GM18520 (cell line): ENCODE measurements around the gene TLX2.

Source experiments
- ATAC-seq: cut with Tn5 transposase; IDR thresholded peaks from one replicate; pipeline ENCODE4 v1.9.1; 2021; ENCODE audit not compliant: unreplicated experiment

TLX2 gene

DNA sequence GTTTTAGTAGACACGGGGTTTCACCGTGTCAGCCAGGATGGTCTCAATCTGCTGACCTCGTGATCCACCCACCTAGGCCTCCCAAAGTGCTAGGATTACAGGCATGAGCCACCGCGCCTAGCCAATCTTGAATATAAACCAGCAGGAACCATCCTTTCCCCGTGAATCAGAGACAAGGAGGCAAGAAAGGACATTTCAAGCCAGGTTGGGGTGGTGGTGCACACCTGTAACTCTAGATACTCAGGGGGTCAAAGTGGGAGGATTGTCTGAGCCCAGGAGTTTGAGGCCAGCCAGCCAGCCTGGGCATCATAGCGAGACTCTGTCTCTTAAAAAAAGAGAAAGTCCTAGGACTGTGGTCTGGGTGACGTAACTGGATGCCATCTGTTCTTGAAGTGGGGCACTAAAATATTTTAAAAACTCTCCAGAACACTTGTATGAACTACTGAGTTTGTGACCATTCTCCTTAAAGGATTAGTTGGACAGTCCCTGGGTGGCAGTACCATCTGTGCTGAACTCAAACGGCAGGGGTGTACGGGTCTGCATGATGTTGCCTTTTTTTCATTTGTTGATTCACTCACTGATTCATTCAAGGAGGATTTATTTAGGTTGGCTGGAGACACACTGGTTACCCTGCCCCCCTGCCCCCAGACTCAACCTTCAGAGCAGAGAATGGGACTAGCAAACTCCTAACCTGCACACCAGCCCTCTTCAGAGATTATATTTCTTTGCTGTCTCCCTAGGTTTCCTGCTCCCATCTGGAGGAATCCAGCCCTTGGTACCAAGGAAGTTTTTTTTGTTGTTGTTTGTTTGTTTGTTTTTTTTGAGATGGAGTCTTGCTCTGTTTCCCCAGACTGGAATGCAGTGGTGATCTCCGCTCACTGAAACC is 2.9 kb upstream of the TLX2 start:
- ATAC-seq: no peak

DNA sequence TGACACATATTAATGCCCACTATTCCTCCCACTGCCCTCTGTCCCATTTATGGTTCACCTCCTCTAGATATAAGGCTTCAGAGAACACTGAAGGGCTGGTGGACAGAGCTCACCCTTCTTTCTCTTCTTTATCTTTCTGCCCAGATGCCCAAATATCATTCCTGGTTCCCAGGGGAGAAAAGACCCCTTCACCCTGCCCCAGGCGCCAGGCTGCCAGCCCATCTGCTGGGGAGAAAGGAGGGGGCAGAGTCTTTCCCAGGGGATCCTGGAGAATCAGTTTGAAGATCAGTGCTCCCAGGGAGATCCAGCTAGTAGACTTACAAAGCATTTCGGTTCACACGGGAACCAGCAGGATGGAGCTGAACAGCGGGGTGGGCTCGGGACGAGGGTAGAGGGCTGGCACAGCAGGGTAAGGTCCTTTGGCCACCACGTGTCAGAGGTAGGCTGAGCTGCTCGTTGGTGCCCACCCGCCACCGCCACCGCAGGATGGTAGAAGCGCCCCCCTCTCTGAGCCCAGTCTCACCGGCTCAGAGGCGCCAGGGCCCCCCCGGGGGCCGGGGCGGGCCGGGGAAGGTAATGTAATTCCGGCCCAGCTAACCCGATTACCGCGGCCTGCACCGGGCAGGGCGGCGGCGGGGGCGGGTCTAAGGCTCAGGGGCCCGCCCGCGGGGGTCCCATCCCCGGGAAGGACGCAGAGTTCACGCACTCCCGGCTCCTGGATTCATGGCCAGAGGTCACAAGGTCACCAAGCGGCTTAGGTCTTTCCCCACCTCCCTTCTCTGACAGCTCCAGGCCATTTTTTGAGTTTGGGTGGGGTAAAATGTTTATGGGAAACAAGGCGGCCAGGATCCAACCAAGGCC is 1.3 kb upstream of the TLX2 start:
- ATAC-seq: no peak

DNA sequence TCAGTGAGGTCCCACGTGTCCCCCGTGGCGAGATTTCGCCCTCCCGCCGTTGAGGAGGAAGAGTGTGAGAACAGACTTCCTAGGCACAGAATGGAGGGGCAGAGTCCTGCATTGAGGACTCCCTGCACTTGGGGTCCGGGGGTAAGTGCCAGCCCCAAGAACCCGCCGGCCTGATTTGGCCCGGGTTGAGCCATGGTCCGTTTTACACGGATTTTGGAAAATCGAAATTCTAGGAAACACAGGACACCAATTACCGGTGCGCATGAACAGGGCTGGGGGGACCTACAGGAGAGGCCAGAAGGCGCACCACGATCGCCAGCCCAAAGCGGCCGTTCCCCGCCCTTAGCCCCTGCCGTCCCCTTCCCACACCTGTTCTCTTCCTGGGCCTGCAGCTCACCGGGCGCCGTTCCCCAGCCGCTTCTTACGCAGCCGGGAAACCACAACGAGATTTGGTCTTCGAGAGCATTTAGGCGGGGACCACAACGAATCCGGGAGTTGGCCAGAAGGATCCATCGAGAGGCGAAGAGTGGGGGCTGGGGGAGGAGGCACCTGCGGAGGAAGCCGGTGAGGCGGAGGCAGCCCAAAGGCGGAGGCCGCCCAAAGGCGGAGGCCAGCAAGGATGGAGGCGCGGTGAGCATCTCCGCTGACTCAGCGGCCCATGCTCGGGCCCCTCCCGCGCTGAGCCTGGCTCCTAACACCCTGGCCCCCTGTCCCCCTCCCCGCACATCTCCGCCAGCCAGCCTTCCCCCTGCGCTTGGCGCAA is 464 bp upstream of the TLX2 start:
- no peak for ATAC-seq

DNA sequence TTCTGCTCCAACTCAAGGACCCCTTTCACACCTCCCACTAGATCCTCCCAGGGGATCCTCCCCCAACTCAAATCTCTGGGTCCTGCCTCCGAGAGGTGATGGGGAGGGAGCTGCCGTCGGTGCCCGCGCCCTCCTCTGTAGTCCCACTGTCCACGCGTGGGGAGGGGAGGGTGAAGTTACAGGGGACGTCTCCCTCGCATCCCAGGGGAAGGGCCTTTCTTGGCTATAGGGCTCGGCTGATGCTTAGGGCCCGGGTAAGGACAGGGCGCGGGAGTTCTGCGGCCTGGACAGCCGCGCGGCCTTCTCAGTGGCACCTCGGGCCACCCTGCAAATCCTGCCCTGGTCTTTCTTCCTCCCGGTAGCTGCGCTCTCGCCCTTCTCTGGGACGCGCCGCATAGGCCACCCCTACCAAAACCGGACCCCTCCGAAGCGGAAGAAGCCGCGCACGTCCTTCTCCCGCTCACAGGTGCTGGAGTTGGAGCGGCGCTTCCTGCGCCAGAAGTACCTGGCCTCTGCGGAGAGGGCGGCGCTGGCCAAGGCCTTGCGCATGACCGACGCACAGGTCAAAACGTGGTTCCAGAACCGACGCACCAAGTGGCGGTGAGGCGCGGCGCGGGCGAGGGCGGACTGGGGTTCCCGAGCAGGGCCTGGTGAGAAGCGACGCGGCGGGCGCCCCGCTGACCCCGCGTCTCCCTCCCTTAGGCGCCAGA is 1.2 kb downstream of the TLX2 start:
- no peak for ATAC-seq

DNA sequence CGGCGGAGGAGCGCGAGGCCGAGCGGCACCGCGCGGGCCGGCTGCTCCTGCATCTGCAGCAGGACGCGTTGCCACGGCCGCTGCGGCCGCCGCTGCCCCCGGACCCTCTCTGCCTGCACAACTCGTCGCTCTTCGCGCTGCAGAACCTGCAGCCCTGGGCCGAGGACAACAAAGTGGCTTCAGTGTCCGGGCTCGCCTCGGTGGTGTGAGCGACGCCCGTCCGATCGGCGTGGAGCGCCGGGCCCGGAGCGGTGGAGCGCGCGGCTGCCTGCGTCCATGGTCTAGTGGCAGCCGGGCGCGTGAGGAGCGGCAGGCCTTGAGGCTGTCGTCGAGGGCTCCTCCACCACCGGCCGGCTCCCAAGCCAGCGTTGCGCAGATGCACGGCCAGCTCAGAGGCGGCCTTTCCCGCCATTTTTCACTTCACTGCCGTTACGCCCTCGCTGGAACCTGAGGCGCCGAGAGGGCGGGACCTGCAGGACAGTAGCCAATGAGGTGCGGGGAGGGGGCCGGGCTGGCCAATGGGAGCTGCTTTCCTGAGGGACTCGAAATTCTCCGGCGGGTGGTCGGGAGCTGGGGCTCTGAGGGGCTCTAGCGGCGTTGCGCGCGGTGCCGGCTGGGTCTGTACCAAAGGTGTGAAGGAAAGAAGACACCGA is 1.9 kb downstream of the TLX2 start:
- ATAC-seq: no peak

DNA sequence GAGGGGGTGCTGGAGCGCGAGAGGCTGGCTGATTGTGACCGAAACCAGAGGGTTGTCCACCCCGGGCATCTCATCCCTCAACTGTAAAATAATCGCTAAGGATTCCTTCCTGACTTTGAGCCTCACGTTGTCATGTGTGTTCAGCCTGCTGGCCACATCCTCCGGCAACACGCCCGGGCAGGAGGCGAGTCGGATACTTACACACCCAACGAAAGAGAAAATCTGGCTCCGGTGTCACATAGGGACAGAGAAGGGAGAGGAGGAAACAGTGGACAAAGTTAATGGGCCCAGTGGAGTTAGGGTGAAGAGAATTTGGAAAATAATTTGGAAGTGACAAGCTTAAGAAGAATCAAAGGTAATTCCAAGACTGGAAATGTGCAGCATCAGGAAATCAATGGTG is 2.4 kb downstream of the TLX2 start:
- no peak for ATAC-seq

DNA sequence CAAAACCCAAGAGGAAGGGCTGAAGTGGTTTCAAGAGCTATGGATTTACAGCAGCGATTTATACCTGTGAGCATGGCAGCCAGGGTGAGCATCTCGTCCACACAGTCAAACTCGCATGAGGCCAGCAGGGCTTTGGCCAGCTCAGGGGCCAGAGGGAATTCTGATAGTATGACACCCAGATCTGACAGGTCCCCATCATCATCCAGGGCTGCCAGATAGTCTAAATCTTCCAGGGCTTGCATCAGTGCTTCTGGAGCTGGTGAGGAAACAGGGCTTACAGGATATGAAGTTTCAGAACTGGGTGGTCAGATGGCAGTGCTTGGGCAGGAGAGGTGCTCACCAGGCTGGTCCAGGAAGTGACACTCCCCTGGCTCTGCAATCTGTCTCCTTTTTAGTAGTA is 8.3 kb downstream of the TLX2 start:
- no peak for ATAC-seq

DNA sequence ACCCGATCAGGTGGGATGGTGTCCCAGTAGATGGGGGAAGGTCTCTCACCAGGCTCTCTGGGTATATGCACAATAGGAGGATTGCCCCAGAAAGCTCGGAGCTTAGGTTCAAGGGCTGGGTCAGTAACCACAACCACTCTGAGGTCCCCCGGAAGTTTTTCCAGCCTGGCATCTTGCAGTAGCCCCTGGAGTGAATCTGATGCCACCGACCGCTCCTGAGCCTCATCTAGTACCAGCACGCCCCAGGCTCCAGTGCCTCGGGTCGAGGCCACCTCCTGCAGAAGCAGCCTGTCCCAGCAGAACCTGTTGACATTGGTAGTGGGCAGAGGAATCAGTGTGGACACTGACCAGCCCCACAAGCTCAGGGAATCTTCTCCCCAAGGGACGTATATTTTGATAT is 9.8 kb downstream of the TLX2 start:
- no peak for ATAC-seq

DNA sequence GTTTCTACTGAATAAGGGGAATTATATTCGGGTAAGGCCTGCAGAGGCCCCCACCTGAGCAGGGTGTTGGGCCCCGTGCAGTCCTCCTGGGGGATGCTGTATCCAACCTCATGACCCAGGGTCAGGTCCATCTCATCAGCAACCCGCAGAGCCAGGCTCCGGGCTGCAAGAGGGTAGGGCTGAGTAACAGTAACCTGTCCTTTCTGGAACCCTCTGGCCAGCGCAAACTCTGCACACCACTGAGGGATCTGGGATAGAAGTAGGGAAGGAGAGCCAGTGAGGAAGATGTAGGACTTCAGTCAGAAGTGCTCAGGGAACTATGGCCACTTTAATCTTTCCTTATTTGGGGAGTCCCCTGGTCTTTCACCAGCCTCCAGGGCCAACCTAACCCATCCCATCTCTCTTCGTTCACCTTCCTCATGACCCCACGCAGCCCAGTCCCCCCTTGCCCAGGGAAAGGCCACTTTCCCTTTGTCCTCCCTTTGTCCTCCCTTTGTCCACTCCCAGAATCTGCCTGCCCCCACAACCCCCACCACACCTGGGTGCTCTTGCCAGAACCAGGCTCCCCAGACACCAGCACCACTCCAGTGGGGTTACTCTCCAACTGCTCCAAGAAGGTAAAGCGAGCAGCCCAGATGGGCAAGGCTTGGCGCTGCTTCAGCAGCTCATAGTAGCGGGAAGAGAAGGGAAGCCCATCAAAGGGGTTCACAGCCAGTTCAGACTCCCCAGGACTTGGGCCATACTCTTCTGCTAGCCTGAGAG is 10.9 kb downstream of the TLX2 start:
- ATAC-seq: no peak

DNA sequence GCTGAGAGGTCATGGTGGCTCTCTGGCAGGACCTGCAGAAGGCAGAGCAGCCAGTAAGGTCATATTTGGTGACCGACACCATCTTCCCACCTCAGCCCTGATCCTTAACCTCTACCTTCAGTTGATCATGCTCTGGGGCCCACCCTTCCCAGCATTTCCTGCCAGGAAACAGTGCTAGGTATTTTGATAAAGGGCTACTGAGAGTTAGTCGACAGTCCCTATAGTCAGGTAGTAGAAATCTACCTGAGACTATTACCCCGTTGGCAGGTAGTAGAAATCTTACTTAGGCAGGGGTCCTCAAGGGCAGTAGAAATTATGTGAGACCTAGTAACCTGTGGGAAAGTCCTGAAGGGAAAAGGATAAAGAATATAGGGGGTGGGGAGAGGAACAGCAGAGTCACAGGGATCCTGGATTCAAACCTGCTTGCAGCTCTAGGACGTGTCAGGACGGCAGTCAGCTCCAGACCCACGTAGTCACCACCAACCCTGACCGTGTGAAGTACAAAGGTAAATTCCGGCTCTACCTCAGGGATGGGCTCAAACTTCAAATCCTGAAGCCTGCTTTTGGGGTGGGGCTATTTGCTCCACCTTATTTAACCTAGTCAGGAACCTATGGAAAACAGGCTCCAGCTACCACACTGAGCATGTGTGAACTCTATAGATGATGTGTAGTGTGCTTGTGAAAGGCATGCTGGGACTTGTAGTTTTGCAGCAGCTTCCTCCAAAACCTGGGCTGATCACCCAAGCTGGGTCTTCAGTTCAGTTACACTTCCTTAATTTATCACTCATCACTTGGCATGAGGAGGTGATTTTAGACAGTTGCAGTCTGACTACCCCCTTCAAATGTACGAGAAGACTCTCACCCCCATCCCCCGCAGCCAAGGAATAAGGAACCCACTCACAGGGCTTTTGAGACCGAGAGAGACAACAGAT is 11.7 kb downstream of the TLX2 start, which contains the start of gene DQX1:
Gene DQX1, minus strand, starts transcription at position 515 of the 932 bp plus-strand sequence. Its CDS starts 502 bp downstream, at position 13.
- no peak for ATAC-seq

DNA sequence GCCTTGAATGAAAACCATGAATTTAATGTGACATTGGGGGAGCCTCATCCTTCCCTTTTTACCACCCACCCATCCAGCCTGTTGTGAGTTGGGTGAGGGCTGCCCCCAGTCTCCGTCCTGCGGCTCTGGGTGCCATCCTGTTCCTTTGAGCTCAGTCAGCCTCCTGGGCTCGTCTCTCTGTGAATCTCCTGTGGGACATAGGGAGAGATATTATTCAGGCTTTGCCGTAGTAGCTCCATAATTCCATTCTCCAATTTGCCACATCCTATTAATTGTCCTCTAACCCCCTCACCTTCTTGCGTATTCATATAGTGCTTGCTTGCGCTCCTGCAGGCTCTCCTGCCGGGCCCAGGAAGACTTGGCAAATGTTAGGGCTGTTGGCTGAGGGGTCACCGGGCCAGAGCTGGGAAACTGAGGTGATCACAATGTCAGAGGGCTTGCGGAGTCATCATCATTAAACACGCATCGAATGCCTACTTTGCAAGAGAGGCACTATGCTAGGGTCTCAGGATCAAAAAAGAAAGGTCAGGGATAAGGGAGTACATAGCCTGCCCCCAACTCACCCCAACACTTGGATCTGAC is 12.5 kb downstream of the TLX2 start:
- no peak for ATAC-seq

DNA sequence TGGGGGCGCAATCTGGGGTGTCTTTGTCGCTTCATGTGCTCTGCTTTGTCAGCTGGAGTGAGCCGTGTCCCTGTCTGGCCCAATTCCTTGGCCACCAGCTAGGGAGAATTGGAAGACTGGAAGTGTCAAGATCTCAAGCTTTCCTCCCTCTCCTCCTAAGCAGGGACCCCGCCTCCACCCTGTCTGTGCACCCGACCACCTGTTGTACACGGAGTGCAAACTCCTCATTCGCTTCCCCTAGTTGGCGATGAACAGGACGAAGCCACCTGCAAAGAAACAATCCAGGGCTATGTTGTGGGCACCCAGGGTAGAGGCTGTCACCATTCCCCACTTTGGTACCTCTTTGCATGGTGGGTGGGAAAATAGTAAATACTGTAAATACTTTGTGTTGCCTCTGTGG is 13.5 kb downstream of the TLX2 start:
- no peak for ATAC-seq

DNA sequence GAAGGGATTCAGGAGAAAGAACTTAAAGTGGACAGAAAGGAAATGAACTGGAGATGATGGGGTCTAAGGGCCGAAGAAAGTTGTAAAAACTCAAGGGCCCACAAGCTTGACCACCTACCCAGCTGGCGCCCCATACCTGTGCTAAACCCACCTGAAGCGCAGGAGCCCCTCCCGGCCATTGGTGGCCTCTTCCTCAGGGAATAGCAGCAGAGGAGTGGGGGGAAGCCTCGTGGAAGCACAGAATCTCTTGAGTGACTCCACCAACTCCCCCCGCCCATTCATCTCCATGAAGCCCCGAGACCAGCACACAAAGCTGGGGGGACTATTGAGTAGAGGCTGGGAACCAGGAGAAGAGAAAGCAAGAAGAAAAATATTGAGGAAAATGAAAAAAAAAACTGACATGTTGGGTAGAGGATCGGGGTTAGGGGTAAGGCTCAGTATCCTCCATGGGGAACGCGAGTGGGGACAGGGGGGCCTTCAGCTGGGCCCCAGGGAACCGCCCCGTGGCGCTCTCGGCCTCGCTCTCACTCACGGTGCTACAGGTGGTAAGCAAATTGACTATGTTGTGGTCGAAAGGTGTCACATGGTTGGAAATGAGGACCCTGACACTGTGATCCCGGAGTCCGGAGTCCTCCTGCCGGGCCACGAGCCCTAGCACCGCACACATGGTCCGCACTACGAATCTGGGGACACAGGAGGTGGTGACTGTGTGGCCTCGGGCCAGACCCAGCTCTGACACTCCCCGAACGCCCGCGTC is 14.5 kb downstream of the TLX2 start:
- ATAC-seq: no peak

DNA sequence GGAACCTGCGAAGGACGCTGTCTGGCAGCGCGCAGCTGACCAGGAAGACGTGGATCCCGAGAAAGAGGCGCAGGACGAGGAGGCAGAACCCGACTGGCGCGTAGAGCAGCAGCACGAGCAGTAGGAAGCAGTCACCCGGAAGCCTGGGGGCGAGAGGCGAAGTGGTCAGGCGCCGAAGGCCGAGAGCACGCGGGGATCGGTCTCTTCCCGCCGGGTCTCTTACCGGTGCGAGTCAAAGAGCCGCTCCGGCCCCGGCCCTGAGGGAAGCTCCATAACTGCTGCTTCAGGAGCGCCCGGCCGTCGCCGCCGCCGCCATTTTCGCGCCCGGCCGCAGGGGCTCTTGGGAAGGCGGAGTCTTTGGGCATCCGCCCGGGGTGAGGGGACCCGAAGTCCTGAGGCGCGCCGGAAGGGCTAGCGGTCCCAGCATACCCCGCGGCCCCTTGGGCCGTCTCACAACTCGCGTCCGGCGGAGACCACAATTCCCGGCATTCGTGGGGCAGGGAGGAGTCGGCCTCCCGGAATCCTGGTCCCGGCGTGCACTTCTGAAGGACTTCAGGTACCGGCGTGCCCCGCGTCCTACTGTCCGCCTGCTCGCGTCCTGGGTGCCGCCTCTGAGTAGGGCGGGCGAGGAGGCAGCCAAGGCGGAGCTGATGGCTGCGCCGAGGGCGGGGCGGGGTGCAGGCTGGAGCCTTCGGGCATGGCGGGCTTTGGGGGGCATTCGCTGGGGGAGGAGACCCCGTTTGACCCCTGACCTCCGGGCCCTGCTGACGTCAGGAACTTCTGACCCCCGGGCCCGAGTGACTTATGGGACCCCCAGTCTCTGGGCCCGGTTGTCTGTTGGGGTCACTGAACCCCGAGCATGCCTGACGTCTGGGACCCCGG is 15.3 kb downstream of the TLX2 start, which contains the start of the genes AUP1 and HTRA2:
Gene AUP1, minus strand, starts transcription at position 350 of the 882 bp plus-strand sequence. Its CDS starts 77 bp downstream, at position 273.
Gene HTRA2, plus strand, starts transcription at position 577 of the 882 bp plus-strand sequence. Its CDS starts 74 bp downstream, at position 651.
- ATAC-seq: peak; percentile 73

DNA sequence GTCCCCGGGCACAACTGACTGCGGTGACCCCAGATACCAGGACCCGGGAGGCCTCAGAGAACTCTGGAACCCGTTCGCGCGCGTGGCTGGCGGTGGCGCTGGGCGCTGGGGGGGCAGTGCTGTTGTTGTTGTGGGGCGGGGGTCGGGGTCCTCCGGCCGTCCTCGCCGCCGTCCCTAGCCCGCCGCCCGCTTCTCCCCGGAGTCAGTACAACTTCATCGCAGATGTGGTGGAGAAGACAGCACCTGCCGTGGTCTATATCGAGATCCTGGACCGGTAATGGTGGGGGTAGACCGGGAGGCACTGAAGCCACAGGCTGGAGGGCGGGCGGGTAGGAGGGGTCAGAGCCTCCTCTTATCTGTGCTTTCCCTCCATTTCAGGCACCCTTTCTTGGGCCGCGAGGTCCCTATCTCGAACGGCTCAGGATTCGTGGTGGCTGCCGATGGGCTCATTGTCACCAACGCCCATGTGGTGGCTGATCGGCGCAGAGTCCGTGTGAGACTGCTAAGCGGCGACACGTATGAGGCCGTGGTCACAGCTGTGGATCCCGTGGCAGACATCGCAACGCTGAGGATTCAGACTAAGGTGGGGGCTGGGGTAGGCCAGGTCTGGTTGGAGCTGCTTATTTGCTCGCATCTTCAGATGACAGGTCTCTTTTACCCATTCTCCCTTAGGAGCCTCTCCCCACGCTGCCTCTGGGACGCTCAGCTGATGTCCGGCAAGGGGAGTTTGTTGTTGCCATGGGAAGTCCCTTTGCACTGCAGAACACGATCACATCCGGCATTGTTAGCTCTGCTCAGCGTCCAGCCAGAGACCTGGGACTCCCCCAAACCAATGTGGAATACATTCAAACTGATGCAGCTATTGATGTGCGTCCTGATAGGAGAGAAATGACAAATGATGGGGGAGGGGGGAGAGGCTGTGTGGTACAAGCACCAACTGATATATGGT is 16.3 kb downstream of the TLX2 start:
- ATAC-seq: peak; percentile 31
